ENCODE measurements around the gene PATJ. TPM values are rescaled to one million over a fixed set of nuclear protein-coding genes. Genes with fewer than 3 reads are reported as not detected.

PATJ gene
- polyA plus RNA-seq, 1 of the 3 experiments (the other 2 are of a cell fraction), result 3.0 TPM

GRCh38 chr1:62025154-62025553 is 282.9 kb downstream of the PATJ start:
- Histone ChIP-seq H3K79me2 (ENCODE audit: insufficient read depth) (no peaks in the 10 kb centered on the region), H3K36me3 (replicated peaks in 1 of 2; ENCODE audit: control insufficient read depth in 1 of 2, insufficient read depth in 2 of 2, low read length in 1 of 2) (no peaks in the 10 kb centered on the region), H3K4me1 (ENCODE audit: control insufficient read depth in 1 of 2, insufficient read depth in 2 of 2, low read depth in 1 of 2, low read length in 1 of 2) (no peaks in the 10 kb centered on the region; a peak in 2 of 4 replicates), H3F3A (replicated peaks; ENCODE audit: insufficient read depth) (no peaks in the 10 kb centered on the region), H3K9me2 (no peaks in the 10 kb centered on the region), H3K27ac (ENCODE audit: low read depth in 2 of 2, low read length in 1 of 2) (no peak overlapping the region), H3K4me3 (ENCODE audit: low read depth in 2 of 2, low read length in 1 of 2) (no peak overlapping the region), H3K9ac (no peak overlapping the region), H3K4me2 (no peak overlapping the region), H2AFZ (ENCODE audit: low read depth) (no peak overlapping the region), H3K27me3 (ENCODE audit: insufficient read depth) (no peaks in the 10 kb centered on the region), H3K9me3 (no peaks in the 10 kb centered on the region), H4K20me1 (ENCODE audit: insufficient read depth) (no peaks in the 10 kb centered on the region)
- ChIA-PET CTCF (interaction anchor here (0.6 to 1.3 kb wide), 2 partner anchors 12 kb away, joined by 4 read pairs; no protein-coding TSS in a partner anchor), POLR2A (no interaction called here)
- TF ChIP-seq CHD2 (IDR thresholded peaks at IDR 0.05; ENCODE audit: low read length, partially characterized antibody) (no peak), YY1 (IDR thresholded peaks at IDR 0.05; ENCODE audit: low read depth) (no peak), CTCF (IDR thresholded peaks at IDR 0.05) (no peak), EP300 (IDR thresholded peaks at IDR 0.05; ENCODE audit: borderline replicate concordance in 1 of 2, low read depth in 1 of 2, low read length in 1 of 2) (peak in 1 of 2 experiments; percentile 32; a peak in 1 of 4 replicates), RCOR1 (IDR thresholded peaks at IDR 0.05; ENCODE audit: low read length) (0 out of 2 replicates have a peak, but pooled peaks have one; percentile 33), RFX5 (IDR thresholded peaks at IDR 0.05; ENCODE audit: low read length) (no peak), GATA2 (CRISPR knock-in tag; IDR thresholded peaks at IDR 0.05) (peak; percentile 50; the same call in 1 of the 2 replicates), FOXJ3 (CRISPR knock-in tag; IDR thresholded peaks at IDR 0.05) (no peak), TAF1 (IDR thresholded peaks at IDR 0.05; ENCODE audit: borderline replicate concordance, low read depth, low read length) (no peak)
- WGBS (ENCODE audit: low lambda C conversion rate), result 41% methylated on average over 4 of the region's 4 CpGs
- peak; percentile 36 for DNase-seq

GRCh38 chr1:62025892-62026291 is 283.6 kb downstream of the PATJ start:
- CTCF ChIA-PET, result interaction anchor here (1.3 kb wide), 1 partner anchor 11 kb away, joined by 4 read pairs; no protein-coding TSS in a partner anchor
- DNase-seq, result no peak
- POLR2A ChIA-PET, result no interaction called here
- Histone ChIP-seq H3K4me3 (ENCODE audit: low read depth in 2 of 2, low read length in 1 of 2) (no peak overlapping the region), H3F3A (replicated peaks; ENCODE audit: insufficient read depth) (no peaks in the 10 kb centered on the region), H3K4me2 (no peak overlapping the region), H3K4me1 (ENCODE audit: control insufficient read depth in 1 of 2, insufficient read depth in 2 of 2, low read depth in 1 of 2, low read length in 1 of 2) (no peaks in the 10 kb centered on the region; a peak in 2 of 4 replicates), H4K20me1 (ENCODE audit: insufficient read depth) (no peaks in the 10 kb centered on the region), H3K27me3 (ENCODE audit: insufficient read depth) (no peaks in the 10 kb centered on the region), H3K36me3 (replicated peaks in 1 of 2; ENCODE audit: control insufficient read depth in 1 of 2, insufficient read depth in 2 of 2, low read length in 1 of 2) (no peaks in the 10 kb centered on the region), H3K27ac (ENCODE audit: low read depth in 2 of 2, low read length in 1 of 2) (no peak overlapping the region), H2AFZ (ENCODE audit: low read depth) (no peak overlapping the region), H3K9me3 (no peaks in the 10 kb centered on the region), H3K9me2 (no peaks in the 10 kb centered on the region), H3K9ac (no peak overlapping the region), H3K79me2 (ENCODE audit: insufficient read depth) (no peaks in the 10 kb centered on the region)
- TF ChIP-seq RCOR1 (IDR thresholded peaks at IDR 0.05; ENCODE audit: low read length) (no peak), RXRA (IDR thresholded peaks at IDR 0.05; ENCODE audit: borderline replicate concordance, low read depth) (no peak), ZBTB33 (IDR thresholded peaks at IDR 0.05; ENCODE audit: borderline replicate concordance, low read depth) (no peak), USF2 (IDR thresholded peaks at IDR 0.05; ENCODE audit: borderline replicate concordance, low read depth, low read length) (no peak), FOXJ3 (CRISPR knock-in tag; IDR thresholded peaks at IDR 0.05) (no peak), RAD21 (IDR thresholded peaks at IDR 0.05; ENCODE audit: low read length) (no peak), PBX3 (IDR thresholded peaks at IDR 0.05) (no peak)
- WGBS (ENCODE audit: low lambda C conversion rate), result 90% methylated on average over 2 of the region's 2 CpGs

Data from SK-N-SH (cell line).